Activated T-cell treated with anti-CD3 and anti-CD28 coated beads, Interleukin-2, amount 50 U/mL, for 72 hours (primary cell): ENCODE results near the gene SRGAP3. TPM values are rescaled to one million over a fixed set of nuclear protein-coding genes. Genes with fewer than 3 reads are reported as not detected.

Experiments
- ATAC-seq, 2 donors: fragments of 150-1000 bp; cut with Tn5 transposase; replicated peaks in 1 of 2; 2 replicates each; pipeline ENCODE4 v1.10.0; 2021; ENCODE audit warnings: moderate library complexity in 2 of 2, mild to moderate bottlenecking in 1 of 2
- DNase-seq, 2 donors: peaks; one replicate each; pipeline ENCODE4 v3.0.0; 2021 to 2022; ENCODE audit warnings: mixed read lengths in 1 of 2
- H3K27ac Mint-ChIP-seq: one replicate; pipeline ENCODE4 v1.8.0; 2022; ENCODE audit warnings: mild to moderate bottlenecking, moderate library complexity, mixed read lengths
- H3K27me3 Mint-ChIP-seq: one replicate; pipeline ENCODE4 v1.8.0; 2022; ENCODE audit warnings: low read depth, mixed read lengths
- H3K36me3 Mint-ChIP-seq, 2 donors: one replicate each; pipeline ENCODE4 v1.8.0; 2022; ENCODE audit warnings: mixed read lengths in 2 of 2, mild to moderate bottlenecking in 1 of 2; ENCODE audit not compliant: insufficient read depth in 2 of 2
- H3K4me1 Mint-ChIP-seq: one replicate; pipeline ENCODE4 v1.8.0; 2022; ENCODE audit warnings: low read depth, mixed read lengths
- H3K4me3 Mint-ChIP-seq, 2 donors: one replicate each; pipeline ENCODE4 v1.8.0; 2022; ENCODE audit warnings: mild to moderate bottlenecking in 2 of 2, mixed read lengths in 2 of 2, moderate library complexity in 2 of 2
- H3K9me3 Mint-ChIP-seq, 2 donors: one replicate each; pipeline ENCODE4 v1.8.0; 2022; ENCODE audit warnings: mixed read lengths in 2 of 2
- total RNA-seq, 2 donors: library from RNA; stranded (reverse); gene quantifications; one replicate each; pipeline ENCODE4 v1.2.3, GENCODE V29; 2022

SRGAP3 gene
- total RNA-seq, 2 donors from 2014 or later, result 2.8 to 3.0 TPM

GRCh38 chr3:9047452-9048346 lies 201.7 kb downstream of the SRGAP3 start:
- H3K27me3 Mint-ChIP-seq, result no peaks in the 10 kb centered on the region
- no peak overlapping the region for H3K4me3 Mint-ChIP-seq
- H3K9me3 Mint-ChIP-seq, result no peaks in the 10 kb centered on the region
- H3K4me1 Mint-ChIP-seq, result no peaks in the 10 kb centered on the region
- H3K36me3 Mint-ChIP-seq, result no peaks in the 10 kb centered on the region
- no peak overlapping the region for H3K27ac Mint-ChIP-seq
- DNase-seq (no peak), ATAC-seq (no peak)

- no peak for DNase-seq
- ATAC-seq, result no peak
- no peaks in the 10 kb centered on the region for H3K4me1 Mint-ChIP-seq
- H3K27me3 Mint-ChIP-seq, result no peaks in the 10 kb centered on the region
- H3K4me3 Mint-ChIP-seq, result no peak overlapping the region
- H3K9me3 Mint-ChIP-seq, result no peaks in the 10 kb centered on the region
- no peak overlapping the region for H3K27ac Mint-ChIP-seq
- no peaks in the 10 kb centered on the region for H3K36me3 Mint-ChIP-seq
Measured at GRCh38 chr3:9045371-9045770, 204.1 kb downstream of the SRGAP3 start.

GRCh38 chr3:9043063-9043462 lies 206.4 kb downstream of the SRGAP3 start:
- ATAC-seq (no peak), DNase-seq (no peak)
- Mint-ChIP-seq H3K36me3 (no peaks in the 10 kb centered on the region), H3K27ac (no peak overlapping the region), H3K4me3 (no peak overlapping the region), H3K4me1 (no peaks in the 10 kb centered on the region), H3K9me3 (no peaks in the 10 kb centered on the region), H3K27me3 (no peaks in the 10 kb centered on the region)

- ATAC-seq, result no peak
- DNase-seq, result no peak
- Mint-ChIP-seq H3K4me1 (no peaks in the 10 kb centered on the region), H3K9me3 (no peaks in the 10 kb centered on the region), H3K36me3 (no peaks in the 10 kb centered on the region), H3K27ac (no peak overlapping the region), H3K4me3 (no peak overlapping the region), H3K27me3 (no peaks in the 10 kb centered on the region)
Measured at GRCh38 chr3:9041626-9042025, 207.8 kb downstream of the SRGAP3 start.

- Mint-ChIP-seq H3K4me1 (no peaks in the 10 kb centered on the region), H3K9me3 (no peaks in the 10 kb centered on the region), H3K4me3 (no peak overlapping the region), H3K27ac (no peak overlapping the region), H3K36me3 (no peaks in the 10 kb centered on the region), H3K27me3 (no peaks in the 10 kb centered on the region)
- ATAC-seq, result no peak
- DNase-seq, result no peak
Measured at GRCh38 chr3:9040996-9041395, 208.4 kb downstream of the SRGAP3 start.

- Mint-ChIP-seq H3K27me3 (no peaks in the 10 kb centered on the region), H3K4me3 (no peak overlapping the region), H3K27ac (no peak overlapping the region), H3K36me3 (no peaks in the 10 kb centered on the region), H3K9me3 (no peaks in the 10 kb centered on the region), H3K4me1 (no peaks in the 10 kb centered on the region)
- DNase-seq, result no peak
- ATAC-seq, result no peak
Measured at GRCh38 chr3:9037144-9037711, 212.2 kb downstream of the SRGAP3 start.

- Mint-ChIP-seq H3K4me3 (no peak overlapping the region), H3K36me3 (no peaks in the 10 kb centered on the region)
- ATAC-seq, result no peak
Measured at GRCh38 chr3:9036404-9037131, 212.9 kb downstream of the SRGAP3 start.

GRCh38 chr3:9035961-9036360 lies 213.5 kb downstream of the SRGAP3 start:
- Mint-ChIP-seq H3K27me3 (no peaks in the 10 kb centered on the region), H3K9me3 (no peaks in the 10 kb centered on the region), H3K36me3 (no peaks in the 10 kb centered on the region), H3K4me1 (no peaks in the 10 kb centered on the region), H3K27ac (no peak overlapping the region), H3K4me3 (no peak overlapping the region)
- DNase-seq, result no peak
- ATAC-seq, result no peak

More at GRCh38 chr3:9036404-9037131, 212.9 kb downstream of the SRGAP3 start:
- H3K27ac Mint-ChIP-seq, result no peak overlapping the region
- no peaks in the 10 kb centered on the region for H3K4me1 Mint-ChIP-seq
- H3K27me3 Mint-ChIP-seq, result no peaks in the 10 kb centered on the region
- H3K9me3 Mint-ChIP-seq, result no peaks in the 10 kb centered on the region
- DNase-seq, result no peak

- no peak overlapping the region for H3K27ac Mint-ChIP-seq
- H3K27me3 Mint-ChIP-seq, result no peaks in the 10 kb centered on the region
- DNase-seq (no peak), ATAC-seq (no peak)
- no peaks in the 10 kb centered on the region for H3K9me3 Mint-ChIP-seq
- H3K4me3 Mint-ChIP-seq, result no peak overlapping the region
- no peaks in the 10 kb centered on the region for H3K4me1 Mint-ChIP-seq
- H3K36me3 Mint-ChIP-seq, result no peaks in the 10 kb centered on the region
Measured at GRCh38 chr3:9035473-9035872, 214.0 kb downstream of the SRGAP3 start.

- Mint-ChIP-seq H3K36me3 (no peaks in the 10 kb centered on the region), H3K4me3 (no peak overlapping the region), H3K4me1 (no peaks in the 10 kb centered on the region), H3K27me3 (no peaks in the 10 kb centered on the region), H3K27ac (no peak overlapping the region), H3K9me3 (no peaks in the 10 kb centered on the region)
- ATAC-seq (no peak), DNase-seq (no peak)
Measured at GRCh38 chr3:9033867-9034266, 215.6 kb downstream of the SRGAP3 start.

- no peaks in the 10 kb centered on the region for H3K9me3 Mint-ChIP-seq
- no peaks in the 10 kb centered on the region for H3K36me3 Mint-ChIP-seq
- H3K4me3 Mint-ChIP-seq, result no peak overlapping the region
- DNase-seq (no peak), ATAC-seq (no peak)
- H3K4me1 Mint-ChIP-seq, result no peaks in the 10 kb centered on the region
- no peak overlapping the region for H3K27ac Mint-ChIP-seq
- no peaks in the 10 kb centered on the region for H3K27me3 Mint-ChIP-seq
Measured at GRCh38 chr3:9032231-9032777, 217.1 kb downstream of the SRGAP3 start.

- ATAC-seq, result no peak
- H3K4me3 Mint-ChIP-seq, result no peak overlapping the region
- no peaks in the 10 kb centered on the region for H3K4me1 Mint-ChIP-seq
- H3K27me3 Mint-ChIP-seq, result no peaks in the 10 kb centered on the region
- H3K27ac Mint-ChIP-seq, result no peak overlapping the region
- H3K36me3 Mint-ChIP-seq, result no peaks in the 10 kb centered on the region
- no peaks in the 10 kb centered on the region for H3K9me3 Mint-ChIP-seq
- no peak for DNase-seq
Measured at GRCh38 chr3:9030034-9030433, 219.4 kb downstream of the SRGAP3 start.

GRCh38 chr3:9028134-9028533 lies 221.3 kb downstream of the SRGAP3 start:
- no peaks in the 10 kb centered on the region for H3K36me3 Mint-ChIP-seq
- no peaks in the 10 kb centered on the region for H3K27me3 Mint-ChIP-seq
- H3K4me1 Mint-ChIP-seq, result no peaks in the 10 kb centered on the region
- H3K27ac Mint-ChIP-seq, result no peak overlapping the region
- H3K9me3 Mint-ChIP-seq, result no peaks in the 10 kb centered on the region
- DNase-seq, result no peak
- ATAC-seq, result no peak
- H3K4me3 Mint-ChIP-seq, result no peak overlapping the region
